HG03378 (cell line): ENCODE data around the gene CEACAM4.
A peak's percentile ranks its signal among the peaks of the same experiment; 100 is the strongest.

Source experiments
- ATAC-seq: cut with Tn5 transposase; IDR thresholded peaks from one replicate; pipeline ENCODE4 v1.9.1; 2021; ENCODE audit warnings: mild to moderate bottlenecking, moderate library complexity; ENCODE audit not compliant: unreplicated experiment

The CEACAM4 gene

GRCh38 chr19:41617941-41618730 is 8.7 kb downstream of the CEACAM4 start:
- no peak for ATAC-seq

- no peak for ATAC-seq
Measured at GRCh38 chr19:41616792-41617621, 9.9 kb downstream of the CEACAM4 start.

GRCh38 chr19:41615207-41615606 is 11.7 kb downstream of the CEACAM4 start:
- no peak for ATAC-seq

DNA sequence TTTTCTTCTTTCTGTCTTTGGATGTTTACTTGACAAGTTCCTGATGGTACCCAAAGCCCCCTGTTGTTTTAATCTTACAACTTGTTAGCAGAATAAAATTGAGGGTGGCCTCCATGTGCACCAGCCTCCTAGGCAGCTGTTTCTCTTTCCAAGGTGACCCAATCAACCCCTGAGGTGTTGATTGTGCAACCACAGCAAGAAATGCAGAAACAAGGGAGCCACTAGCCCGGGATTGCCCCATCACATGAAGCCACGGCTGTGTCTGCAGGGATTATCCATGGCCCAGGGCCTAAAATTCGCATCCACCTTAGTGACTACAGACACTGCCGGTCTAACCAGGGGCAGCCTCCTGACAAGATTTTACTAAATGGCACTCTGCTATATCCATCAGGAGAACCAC is 14.4 kb downstream of the CEACAM4 start:
- ATAC-seq = no peak

DNA sequence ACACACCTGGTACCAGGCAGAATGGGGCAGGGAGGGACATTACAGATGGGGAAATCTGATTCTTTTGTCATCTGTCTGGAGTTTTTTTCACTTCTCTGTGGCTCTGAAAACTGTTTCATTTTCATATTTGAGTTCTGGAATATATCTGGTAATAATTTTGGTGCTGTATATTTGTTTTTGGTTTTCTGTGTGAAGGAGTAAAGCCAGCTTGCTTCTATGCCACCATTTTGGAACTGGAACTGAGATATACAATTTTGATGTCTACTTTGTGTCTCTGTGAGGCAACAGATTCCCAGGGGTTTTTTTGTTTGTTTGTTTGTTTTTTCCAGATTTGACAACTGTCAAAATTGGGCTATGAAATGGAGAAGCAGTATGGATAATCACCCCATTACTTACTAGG is 16.1 kb downstream of the CEACAM4 start:
- no peak for ATAC-seq

- no peak for ATAC-seq
Measured at GRCh38 chr19:41607668-41608067, 19.2 kb downstream of the CEACAM4 start.

DNA sequence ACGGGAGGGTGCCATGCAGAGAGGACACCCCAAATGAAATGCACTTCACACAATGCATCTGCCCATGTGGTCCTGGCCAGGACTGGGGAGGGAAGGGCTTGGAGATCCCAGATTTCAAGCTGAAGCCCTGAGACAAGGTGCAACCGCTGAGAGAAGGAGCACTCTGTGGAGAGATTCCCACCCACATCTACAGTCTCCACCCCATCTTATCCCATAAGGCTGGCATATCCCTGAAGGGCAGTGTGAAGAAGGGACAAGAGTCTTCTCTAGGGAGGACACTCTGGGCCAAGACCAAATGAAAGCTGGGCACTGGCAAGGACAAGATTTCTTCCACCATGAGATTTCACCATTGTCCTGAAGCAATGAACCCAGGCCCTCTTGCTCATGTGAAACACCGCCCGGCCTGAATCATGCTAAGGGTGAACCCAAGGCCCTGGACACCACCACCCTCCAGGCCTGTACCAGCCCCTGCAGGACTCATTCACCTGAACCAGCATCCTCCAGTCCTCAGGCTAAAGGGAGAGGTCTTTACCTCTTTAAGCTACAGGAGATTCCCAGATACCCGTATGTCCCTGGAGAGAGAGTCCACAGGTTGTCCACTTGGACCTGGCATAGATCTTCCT is 20.5 kb downstream of the CEACAM4 start:
- ATAC-seq = no peak

DNA sequence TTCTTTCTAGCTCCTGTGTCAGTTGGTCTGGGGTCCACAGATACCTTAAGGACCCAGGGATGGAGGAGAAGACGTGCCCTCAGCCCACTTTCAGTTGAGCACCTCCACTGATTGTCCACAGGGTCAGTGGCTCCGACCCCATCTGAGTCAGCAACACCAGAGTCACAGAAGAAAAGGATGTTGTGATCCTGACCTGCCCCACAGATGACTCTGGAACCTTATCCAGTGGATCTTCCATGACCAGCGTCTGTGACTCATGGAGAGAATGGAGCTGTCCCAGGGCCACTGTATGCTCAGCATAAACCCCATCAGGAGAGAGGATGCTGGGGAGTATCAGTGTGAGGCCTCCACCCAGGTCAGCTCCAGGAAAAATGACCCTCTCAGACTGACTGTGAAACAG is 22.0 kb downstream of the CEACAM4 start:
- ATAC-seq = no peak

DNA sequence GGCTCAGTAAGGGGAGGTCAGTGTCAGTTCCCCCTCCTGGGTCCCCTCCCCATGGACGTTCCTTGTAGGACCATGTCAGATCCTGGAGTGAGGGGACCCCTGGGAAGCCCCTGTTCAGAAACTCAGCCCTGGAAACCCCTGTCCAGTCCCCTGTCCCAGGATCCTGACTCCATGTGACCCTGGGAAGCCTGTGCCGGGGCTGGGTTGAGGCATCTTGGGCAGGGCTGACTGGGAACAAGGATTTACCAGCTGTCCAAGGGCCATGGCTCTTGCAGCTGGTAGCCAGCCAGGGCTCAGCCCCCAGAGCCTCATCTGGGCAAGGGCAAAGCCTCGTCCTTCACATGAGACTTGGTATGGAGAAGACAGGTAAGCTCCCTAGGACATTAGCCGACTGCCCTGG is 25.1 kb downstream of the CEACAM4 start:
- no peak for ATAC-seq

DNA sequence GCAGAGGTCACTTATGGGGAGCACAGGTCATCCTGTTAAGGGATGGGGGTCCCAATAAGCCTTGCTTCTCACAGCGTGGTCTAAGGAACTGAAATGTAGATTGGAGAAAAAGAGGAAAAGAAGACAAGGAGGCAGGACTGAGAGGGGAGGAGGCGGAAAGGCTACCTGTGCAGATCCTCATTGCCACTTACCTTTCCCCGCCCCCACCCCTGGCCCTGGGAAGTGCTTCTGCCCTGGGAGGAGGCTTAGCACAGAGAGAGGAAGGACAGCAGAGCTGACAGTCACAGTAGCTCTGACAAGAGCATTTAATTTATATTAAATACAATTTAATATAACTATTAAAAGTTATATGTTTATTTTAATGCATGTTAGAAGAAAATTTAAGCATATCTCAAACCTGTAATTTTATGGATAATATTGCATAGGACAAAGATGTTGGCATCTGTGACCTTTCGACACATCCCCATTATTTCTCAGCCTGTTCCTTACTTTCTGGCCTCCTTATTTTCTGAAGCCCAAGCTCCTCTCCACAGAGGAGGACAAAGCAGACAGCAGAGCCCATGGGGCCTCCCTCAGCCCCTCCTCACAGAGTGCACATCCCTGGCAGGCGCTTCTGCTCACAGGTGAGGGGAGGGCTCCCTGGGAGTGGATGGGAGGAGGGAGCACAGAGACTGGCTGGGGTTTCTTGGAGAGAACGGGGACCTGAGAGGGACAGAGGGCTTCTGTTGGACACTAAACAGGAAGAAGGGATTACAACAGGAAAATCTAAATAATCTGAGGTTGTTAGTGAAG is 27.5 kb downstream of the CEACAM4 start:
- ATAC-seq = no peak

- peak; percentile 70 for ATAC-seq
Measured at GRCh38 chr19:41597600-41598041, 29.3 kb downstream of the CEACAM4 start.

GRCh38 chr19:41595890-41596280 is 31.0 kb downstream of the CEACAM4 start:
- no peak for ATAC-seq

DNA sequence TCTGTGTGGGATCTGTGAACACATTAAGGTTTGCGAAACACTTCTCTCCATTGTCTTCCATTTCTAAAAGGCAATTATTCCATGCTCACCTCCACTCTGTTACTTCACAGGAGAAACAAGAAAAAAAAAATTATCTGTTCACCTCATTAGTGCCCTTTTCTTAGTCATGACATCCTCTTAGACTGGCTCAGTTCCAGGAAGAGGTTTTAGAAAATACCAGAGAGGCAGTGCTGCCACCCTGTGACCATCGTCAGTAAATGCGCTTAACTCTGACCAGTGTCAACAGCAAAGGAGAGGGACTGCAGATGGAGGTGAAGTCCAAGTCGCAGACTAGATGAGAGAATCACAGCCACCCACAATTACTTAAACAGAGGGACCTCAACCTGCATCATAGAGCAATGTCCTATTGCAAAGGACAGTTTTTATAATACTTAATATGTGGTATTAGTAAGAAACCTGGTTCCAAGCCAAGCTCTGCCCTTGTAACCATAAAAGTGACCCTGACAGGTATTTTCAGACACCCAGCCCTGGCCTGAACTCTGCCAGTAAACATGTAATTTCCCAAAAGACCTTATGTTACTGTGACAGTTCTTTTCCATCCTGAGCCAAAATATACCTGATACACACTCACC is 31.5 kb downstream of the CEACAM4 start:
- no peak for ATAC-seq

- ATAC-seq = no peak
Measured at GRCh38 chr19:41591951-41592562, 34.8 kb downstream of the CEACAM4 start.

GRCh38 chr19:41590936-41591335 is 35.9 kb downstream of the CEACAM4 start:
- ATAC-seq = no peak

DNA sequence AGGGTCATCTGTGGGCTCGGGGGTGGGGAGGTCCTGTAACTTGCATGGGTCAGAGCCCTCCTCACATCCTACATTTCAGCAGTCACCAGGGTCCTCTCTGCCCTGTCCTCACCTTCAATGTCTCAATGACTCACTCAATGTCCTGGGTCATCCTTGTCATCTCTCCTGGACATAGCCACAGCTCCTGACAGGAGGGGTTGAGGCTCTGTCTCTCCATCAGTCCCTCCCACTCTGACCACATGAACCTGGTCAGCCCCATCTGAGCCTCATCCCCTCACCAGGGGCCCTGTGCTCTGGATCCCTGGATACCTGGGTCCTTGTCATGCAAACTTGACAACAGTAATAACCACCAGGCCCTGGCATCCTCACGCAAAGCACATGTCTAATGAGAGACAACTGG is 37.5 kb downstream of the CEACAM4 start:
- ATAC-seq = no peak

GRCh38 chr19:41588497-41589209 is 38.2 kb downstream of the CEACAM4 start:
- ATAC-seq = no peak

DNA sequence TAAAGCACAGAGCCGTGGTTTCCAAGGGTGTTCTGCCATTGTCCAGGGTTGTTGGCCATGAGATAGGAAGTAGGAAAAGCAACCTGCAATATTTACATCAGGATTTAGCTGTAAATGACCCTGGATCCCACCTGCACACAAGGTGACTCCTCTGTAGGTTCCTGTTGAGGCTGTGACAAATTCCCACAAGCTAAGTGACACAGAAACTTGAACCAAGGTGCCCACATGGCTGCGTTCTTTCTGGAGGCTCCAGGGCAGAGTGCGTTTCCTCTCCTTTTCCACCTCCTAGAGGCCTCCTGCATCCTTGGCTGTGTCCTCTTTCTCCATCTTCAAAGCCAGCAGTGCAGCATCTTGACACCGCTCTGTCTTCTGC is 39.0 kb downstream of the CEACAM4 start:
- no peak for ATAC-seq

DNA sequence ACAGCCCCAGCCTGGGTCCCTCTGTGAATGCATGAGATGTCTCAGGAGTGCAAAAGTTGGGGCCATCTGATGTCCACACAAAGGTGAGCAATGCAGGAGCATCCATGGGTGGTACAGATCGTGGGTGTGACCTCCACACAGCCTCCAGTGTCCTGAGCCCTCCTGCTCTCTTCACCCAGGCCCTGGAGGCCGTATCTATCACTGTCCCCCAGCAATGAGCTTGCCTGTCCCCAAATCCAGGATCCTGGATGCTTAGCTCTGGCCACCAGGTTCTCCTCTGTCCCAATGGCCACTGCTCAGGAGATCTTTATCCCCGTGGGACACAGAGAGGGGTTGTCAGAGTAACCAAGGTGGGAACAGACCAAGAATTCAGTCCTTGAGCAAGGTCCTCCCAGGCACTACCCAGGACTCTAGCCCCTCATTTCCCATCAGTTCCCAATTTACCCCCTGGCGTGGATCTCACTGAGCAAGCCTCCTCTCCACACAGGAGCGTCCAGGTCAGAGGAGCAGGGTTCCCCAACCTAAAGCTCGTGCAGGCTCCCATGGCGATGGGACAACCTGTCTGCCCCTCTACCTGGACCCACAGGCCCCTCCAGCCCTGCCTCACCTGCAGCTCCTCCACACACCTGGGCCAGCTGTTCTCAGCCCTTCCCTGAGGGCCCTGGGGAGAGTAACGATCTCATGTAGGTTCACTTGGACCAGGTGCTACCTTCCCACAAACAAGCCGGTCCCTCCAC is 39.6 kb downstream of the CEACAM4 start:
- no peak for ATAC-seq
